Testis (tissue), 2 donors: Measurements from ENCODE around the gene VAV2.

Experiments
- POLR2A ChIP-seq: fragments of 450-650 bp; IDR thresholded peaks from one replicate; pipeline ENCODE4 v1.6.1; 2017; ENCODE audit warnings: antibody characterized with exemption, mild to moderate bottlenecking, moderate library complexity
- TF ChIP-seq, protein P1 (sequence below), 3 experiments: fragments of 450-650 bp in 2 of 3; fragments of 200-600 bp in 1 of 3; sonication (generic) in 1 of 3; IDR thresholded peaks; one replicate each; pipeline ENCODE4 v1.5.1; 2016 to 2019; ENCODE audit warnings: antibody characterized with exemption in 3 of 3, mild to moderate bottlenecking in 2 of 3, moderate library complexity in 1 of 3

DNA sequence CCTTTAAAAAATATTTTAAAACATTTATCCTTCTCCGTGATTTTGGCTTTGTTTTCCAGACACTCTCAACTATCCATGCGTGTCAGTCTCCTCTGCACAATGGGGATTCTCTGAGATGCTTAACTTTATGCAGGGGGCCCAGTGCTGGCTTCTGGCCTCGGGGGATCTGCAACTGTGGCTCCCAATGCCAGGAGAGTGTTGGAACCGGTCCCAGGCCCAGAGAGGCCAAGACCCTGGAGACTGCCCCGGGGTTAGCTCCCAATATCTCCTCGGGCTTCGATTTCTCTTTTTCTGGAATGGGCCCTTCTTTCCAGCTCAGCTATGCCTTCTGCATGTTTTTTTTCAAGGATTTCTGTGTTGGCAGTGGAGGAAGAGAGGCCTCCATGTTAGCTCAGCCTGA, 233.9 kb downstream of the VAV2 start:
- TF ChIP-seq, protein P1, sequence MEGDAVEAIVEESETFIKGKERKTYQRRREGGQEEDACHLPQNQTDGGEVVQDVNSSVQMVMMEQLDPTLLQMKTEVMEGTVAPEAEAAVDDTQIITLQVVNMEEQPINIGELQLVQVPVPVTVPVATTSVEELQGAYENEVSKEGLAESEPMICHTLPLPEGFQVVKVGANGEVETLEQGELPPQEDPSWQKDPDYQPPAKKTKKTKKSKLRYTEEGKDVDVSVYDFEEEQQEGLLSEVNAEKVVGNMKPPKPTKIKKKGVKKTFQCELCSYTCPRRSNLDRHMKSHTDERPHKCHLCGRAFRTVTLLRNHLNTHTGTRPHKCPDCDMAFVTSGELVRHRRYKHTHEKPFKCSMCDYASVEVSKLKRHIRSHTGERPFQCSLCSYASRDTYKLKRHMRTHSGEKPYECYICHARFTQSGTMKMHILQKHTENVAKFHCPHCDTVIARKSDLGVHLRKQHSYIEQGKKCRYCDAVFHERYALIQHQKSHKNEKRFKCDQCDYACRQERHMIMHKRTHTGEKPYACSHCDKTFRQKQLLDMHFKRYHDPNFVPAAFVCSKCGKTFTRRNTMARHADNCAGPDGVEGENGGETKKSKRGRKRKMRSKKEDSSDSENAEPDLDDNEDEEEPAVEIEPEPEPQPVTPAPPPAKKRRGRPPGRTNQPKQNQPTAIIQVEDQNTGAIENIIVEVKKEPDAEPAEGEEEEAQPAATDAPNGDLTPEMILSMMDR (IDR thresholded peaks at IDR 0.05), result no peak
- TF ChIP-seq POLR2A, result no peak
